Stimulated activated CD8-positive, alpha-beta memory T cell treated with anti-CD3 and anti-CD28 coated beads, Interleukin-12 subunit alpha, Interleukin-12 subunit beta, amount 100 ng/mL, for 1 hour (primary cell): ENCODE results near the gene ABHD16A.

ENCODE experiments used
- DNase-seq: peaks from one replicate; pipeline ENCODE4 v3.0.0-alpha.2; 2020; ENCODE audit warnings: low read depth

Gene ABHD16A

GRCh38 chr6:31639449-31639861 is 63.7 kb downstream of the ABHD16A start:
- DNase-seq = no peak

GRCh38 chr6:31639043-31639442 is 64.1 kb downstream of the ABHD16A start:
- DNase-seq = no peak
